Activated CD8-positive, alpha-beta memory T cell treated with anti-CD3 and anti-CD28 coated beads, Interleukin-2, amount 10 ng/mL, durations not matched to agents 7 days and 5 days (primary cell): ENCODE measurements around the gene IRF5. TPM values are rescaled to one million over a fixed set of nuclear protein-coding genes. Genes with fewer than 3 reads are reported as not detected.
"Not testable (repeated sequence)": the region's sequence is repeated elsewhere in the genome, so short reads cannot be mapped to it uniquely, and the experiment has no call there.

ENCODE experiments used
- ATAC-seq: fragments of 150-1000 bp; cut with Tn5 transposase; one replicate; pipeline ENCODE4 v1.10.0; 2021; ENCODE audit warnings: moderate library complexity
- CTCF ChIA-PET: fragments of 350-600 bp; sonication (Branson Sonifier 250); formaldehyde crosslinking; loops from one replicate; lab custom pipeline; 2021; ENCODE audit warnings: antibody characterized with exemption; lab: Charles Lee
- DNase-seq: peaks from one replicate; pipeline ENCODE4 v3.0.0-alpha.2; 2020
- H3K27ac Mint-ChIP-seq: one replicate; pipeline ENCODE4 v1.8.0; 2021; ENCODE audit warnings: mild to moderate bottlenecking, mixed read lengths
- H3K27me3 Mint-ChIP-seq: one replicate; pipeline ENCODE4 v1.8.0; 2021; ENCODE audit warnings: mixed read lengths
- H3K36me3 Mint-ChIP-seq: one replicate; pipeline ENCODE4 v1.8.0; 2021; ENCODE audit warnings: mild to moderate bottlenecking, mixed read lengths
- H3K4me1 Mint-ChIP-seq: one replicate; pipeline ENCODE4 v1.8.0; 2021; ENCODE audit warnings: mixed read lengths
- H3K4me3 Mint-ChIP-seq: one replicate; pipeline ENCODE4 v1.8.0; 2021; ENCODE audit warnings: mild to moderate bottlenecking, moderate library complexity, mixed read lengths
- H3K9me3 Mint-ChIP-seq: one replicate; pipeline ENCODE4 v1.8.0; 2022; ENCODE audit warnings: low read depth, mixed read lengths
- total RNA-seq, 2 experiments: library from RNA; stranded (reverse); gene quantifications; one replicate each; pipeline ENCODE4 v1.2.3, GENCODE V29; 2021

IRF5 gene
- total RNA-seq, 2 experiments from 2014 or later, result 16.5 to 17.7 TPM

GRCh38 chr7:128988372-128988771 is 50.6 kb downstream of the IRF5 start:
- peaks cover 35% of the 10 kb centered on the region for H3K36me3 Mint-ChIP-seq
- no peak overlapping the region for H3K4me3 Mint-ChIP-seq
- DNase-seq, result no peak
- no peak for ATAC-seq
- no peaks in the 10 kb centered on the region for H3K4me1 Mint-ChIP-seq
- no peaks in the 10 kb centered on the region for H3K9me3 Mint-ChIP-seq
- no peak overlapping the region for H3K27ac Mint-ChIP-seq
- CTCF ChIA-PET, result no interaction called here
- no peaks in the 10 kb centered on the region for H3K27me3 Mint-ChIP-seq

GRCh38 chr7:128989961-128990360 is 52.2 kb downstream of the IRF5 start:
- Mint-ChIP-seq H3K9me3 (no peaks in the 10 kb centered on the region), H3K36me3 (peaks cover 31% of the 10 kb centered on the region), H3K27me3 (no peaks in the 10 kb centered on the region), H3K4me1 (no peaks in the 10 kb centered on the region), H3K27ac (no peak overlapping the region), H3K4me3 (no peak overlapping the region)
- ATAC-seq (no peak), DNase-seq (no peak)
- CTCF ChIA-PET, result no interaction called here

DNA sequence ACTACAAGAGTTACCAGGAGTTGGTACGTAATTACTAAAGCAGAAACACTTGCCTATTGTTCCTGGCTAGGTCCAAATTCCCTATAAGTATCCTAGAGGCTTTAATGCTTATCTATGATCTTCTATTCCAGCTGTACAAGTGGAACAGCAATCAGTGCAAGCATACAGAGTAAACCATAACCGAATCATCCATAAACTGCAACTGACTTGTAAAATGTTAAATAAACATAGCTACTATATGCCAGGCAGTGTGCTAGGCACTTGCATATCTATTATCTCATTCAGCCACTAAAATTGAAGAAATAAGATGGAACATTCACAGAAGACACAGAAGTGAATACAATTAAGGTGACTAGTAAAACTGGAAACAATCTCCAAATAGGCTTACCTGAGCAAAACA is 55.7 kb downstream of the IRF5 start:
- Mint-ChIP-seq H3K27me3 (no peaks in the 10 kb centered on the region), H3K36me3 (peaks cover 25% of the 10 kb centered on the region), H3K4me1 (no peaks in the 10 kb centered on the region), H3K4me3 (no peak overlapping the region), H3K9me3 (no peaks in the 10 kb centered on the region), H3K27ac (no peak overlapping the region)
- no peak for DNase-seq
- ATAC-seq, result no peak
- CTCF ChIA-PET, result no interaction called here

GRCh38 chr7:128994560-128994959 is 56.8 kb downstream of the IRF5 start:
- H3K9me3 Mint-ChIP-seq, DNase-seq, H3K4me3 Mint-ChIP-seq, ATAC-seq, H3K27ac Mint-ChIP-seq, H3K4me1 Mint-ChIP-seq, H3K27me3 Mint-ChIP-seq, CTCF ChIA-PET: not testable (repeated sequence)
- peaks cover 28% of the 10 kb centered on the region for H3K36me3 Mint-ChIP-seq

DNA sequence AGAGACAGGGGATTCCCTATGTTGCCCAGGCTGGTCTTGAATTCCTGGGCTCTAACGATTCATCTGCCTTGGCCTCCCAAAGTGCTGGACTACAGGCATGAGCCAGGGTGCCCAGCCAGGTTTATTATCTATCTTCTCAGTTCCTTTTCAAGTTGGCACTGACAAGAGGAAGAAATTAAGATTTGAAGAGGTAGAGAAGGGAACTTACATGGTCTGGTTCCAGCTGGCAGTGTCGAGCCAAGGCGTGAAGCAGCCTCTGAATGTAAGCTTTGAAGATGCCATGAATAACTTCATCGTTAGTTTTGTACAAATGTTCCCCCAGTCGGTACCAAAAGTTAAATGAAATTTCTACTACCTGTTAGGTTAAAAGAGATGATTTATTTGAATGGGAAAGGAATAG is 59.5 kb downstream of the IRF5 start:
- CTCF ChIA-PET, result interaction anchor here (0.7 to 1.7 kb wide), 3 partner anchors 41 to 94 kb away, joined by 3 to 4 read pairs (median 3); no protein-coding TSS in a partner anchor

More for the DNA sequence above, 59.5 kb downstream of the IRF5 start:
- H3K27ac Mint-ChIP-seq, result no peak overlapping the region
- H3K4me3 Mint-ChIP-seq, result no peak overlapping the region
- ATAC-seq (no peak), DNase-seq (no peak)
- H3K27me3 Mint-ChIP-seq, result no peaks in the 10 kb centered on the region
- peaks cover 34% of the 10 kb centered on the region for H3K36me3 Mint-ChIP-seq
- H3K9me3 Mint-ChIP-seq, result no peaks in the 10 kb centered on the region
- no peaks in the 10 kb centered on the region for H3K4me1 Mint-ChIP-seq

Other genes with a start within 250 kb of the IRF5 start
- gene CALU, start 198.6 kb upstream of the IRF5 start, total RNA-seq, result 10 to 100 TPM; 28.2 to 39.0 TPM
- not detected for gene OPN1SW, start 162.1 kb upstream of the IRF5 start, total RNA-seq
- gene CCDC136, start 146.0 kb upstream of the IRF5 start, total RNA-seq, result 1 to 10 TPM; 4.4 to 5.8 TPM
- gene FLNC, start 107.5 kb upstream of the IRF5 start, total RNA-seq, result not detected
- 100 to 1,000 TPM; 127 to 158 TPM for gene ATP6V1F, start 75.1 kb upstream of the IRF5 start, total RNA-seq
- under 1 TPM; 0.20 to 0.52 TPM for gene KCP, start 27.2 kb upstream of the IRF5 start, total RNA-seq
- 10 to 100 TPM; 51.9 to 55.8 TPM for gene TNPO3, start 117.2 kb downstream of the IRF5 start, total RNA-seq
- gene TSPAN33, start 206.8 kb downstream of the IRF5 start, total RNA-seq, result 10 to 100 TPM in 1 of 2 experiments, 1 to 10 TPM in 1; 6.1 to 15.2 TPM